GM19438 (cell line): ENCODE data around the gene CYLC1.

Experiments used
- ATAC-seq: cut with Tn5 transposase; IDR thresholded peaks from one replicate; pipeline ENCODE4 v1.9.1; 2021; ENCODE audit warnings: low read depth; ENCODE audit not compliant: unreplicated experiment

CYLC1 gene, protein sequence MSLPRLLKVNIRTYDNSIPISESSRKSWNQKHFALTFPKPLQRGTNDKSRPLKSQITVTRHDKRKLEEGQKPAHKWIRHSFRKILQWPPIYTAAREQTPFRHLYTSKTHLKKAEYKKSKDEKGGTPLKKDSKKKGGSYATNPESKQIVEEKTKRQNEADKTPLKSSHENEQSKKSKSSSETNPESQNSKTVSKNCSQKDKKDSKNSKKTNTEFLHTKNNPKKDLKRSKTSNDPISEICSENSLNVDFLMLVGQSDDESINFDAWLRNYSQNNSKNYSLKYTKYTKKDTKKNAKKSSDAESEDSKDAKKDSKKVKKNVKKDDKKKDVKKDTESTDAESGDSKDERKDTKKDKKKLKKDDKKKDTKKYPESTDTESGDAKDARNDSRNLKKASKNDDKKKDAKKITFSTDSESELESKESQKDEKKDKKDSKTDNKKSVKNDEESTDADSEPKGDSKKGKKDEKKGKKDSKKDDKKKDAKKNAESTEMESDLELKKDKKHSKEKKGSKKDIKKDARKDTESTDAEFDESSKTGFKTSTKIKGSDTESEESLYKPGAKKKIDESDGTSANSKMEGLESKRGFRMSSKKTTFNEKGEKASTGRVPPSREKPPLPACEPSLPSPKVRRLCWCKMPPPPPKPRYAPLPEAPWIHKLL

DNA sequence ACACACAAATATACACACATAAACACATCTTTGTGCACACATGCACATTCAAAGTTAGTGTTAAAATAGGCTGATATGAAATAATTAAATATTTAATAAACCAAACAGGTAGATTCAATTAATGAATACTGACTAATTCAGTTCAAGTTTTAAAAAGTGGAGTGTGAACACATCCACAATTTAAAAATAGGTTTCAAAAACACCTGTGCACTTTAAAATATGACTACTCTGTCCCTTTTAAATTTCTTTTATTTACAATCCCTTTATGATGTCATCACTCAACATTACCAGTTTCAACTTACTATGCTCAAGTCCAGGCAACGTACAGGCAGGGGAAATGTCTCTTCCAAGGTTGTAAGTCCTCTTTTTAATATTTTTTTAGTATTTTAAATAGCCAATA lies at the start of gene CYLC1:
TSS of gene CYLC1 (plus strand) at position 301 of the 400 bp plus-strand sequence. CDS start at position 338, 37 bp downstream.
- ATAC-seq = no peak

DNA sequence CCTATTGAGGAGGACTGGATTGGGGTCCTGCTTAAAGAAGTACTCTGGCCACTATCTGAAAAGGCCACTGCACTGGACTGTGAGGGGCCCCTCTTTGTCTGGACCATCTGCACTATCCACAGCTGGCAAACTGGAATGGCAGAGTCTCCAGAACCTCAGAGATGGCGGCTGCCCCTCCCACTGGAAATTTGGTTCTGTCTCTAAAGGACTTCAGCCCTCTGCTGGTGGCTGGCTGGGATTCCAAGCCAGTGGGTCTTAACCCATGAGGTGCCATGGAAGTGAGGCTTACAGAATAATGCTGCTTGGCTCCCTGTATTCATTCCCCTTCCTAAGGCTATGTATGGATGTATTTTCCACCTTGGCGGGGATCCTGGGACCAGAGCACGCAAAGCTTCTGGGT lies 41.6 kb upstream of the CYLC1 start:
- ATAC-seq = no peak

DNA sequence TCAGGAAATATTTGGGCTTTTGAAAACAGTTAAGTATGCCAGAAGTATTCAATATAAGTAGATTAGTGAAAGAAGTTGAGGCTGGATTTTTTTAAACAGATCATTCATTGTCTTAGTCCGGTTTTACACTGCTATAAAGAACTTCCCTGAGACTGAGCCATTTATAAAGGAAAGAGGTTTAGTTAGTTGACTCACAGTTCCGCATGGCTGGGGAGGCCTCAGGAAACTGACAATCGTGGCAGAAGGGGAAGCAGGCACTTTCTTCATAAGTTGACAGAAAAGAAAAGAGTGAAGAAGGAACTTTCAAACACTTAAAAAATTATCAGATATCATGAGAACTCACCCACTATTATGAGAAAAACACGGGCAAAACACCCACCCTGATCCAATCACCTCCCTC lies 31.1 kb upstream of the CYLC1 start:
- no peak for ATAC-seq

DNA sequence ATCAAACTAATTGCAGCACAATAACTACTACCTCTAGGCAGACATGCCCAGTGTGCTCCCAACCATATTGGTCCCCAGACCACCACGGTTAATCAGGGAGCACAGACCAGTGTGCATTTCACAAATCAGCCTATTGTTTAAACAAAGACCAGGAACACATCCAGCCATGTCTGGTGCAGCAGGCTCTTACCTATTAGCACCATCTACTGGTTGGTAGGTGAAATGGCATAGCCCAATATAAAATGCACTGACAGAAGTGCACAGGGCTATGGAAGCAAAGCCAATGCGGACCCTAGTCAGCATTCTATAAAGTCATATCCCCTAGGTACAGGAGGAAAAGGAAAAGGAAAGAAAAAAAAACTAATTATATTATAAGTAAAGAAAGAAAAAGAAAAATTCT lies 15.5 kb upstream of the CYLC1 start:
- ATAC-seq = peak; percentile 97

DNA sequence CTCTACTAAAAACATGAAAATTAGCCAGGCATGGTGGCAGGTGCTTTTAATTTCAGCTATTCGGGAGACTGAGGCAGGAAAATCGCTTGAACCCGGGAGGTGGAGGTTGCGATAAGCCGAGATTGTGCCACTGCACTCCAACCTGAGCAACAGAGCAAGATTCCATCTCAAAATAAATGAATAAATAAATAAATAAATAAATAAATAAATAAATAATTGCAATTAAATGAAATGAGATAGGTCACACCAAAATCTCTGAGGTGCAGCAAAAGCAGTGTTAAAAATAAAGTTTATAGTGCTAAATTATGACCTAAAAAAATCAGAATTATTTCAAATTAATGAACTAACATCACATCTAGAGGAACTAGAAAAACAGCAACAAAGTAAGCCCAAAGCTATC lies 13.6 kb upstream of the CYLC1 start:
- no peak for ATAC-seq

DNA sequence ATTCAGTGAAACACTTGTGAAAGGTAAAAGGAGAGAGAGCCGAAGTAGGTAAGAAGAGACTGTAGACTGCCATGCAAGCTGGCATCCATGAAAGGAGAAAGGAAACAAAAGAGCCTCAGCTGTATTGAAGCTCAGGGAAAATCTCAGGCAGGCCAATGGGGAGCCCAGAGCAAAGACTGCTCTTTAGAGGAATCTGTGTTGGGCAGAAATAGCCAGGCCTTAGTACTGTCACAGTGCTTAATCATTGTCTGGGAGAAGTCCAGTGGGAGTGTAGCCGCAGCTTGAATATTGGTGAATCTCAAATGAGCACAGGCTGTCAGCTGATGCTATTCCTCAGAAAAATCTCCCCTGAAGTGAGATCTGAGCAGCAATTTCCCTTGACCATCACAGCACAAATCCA lies 27.6 kb downstream of the CYLC1 start:
- no peak for ATAC-seq

DNA sequence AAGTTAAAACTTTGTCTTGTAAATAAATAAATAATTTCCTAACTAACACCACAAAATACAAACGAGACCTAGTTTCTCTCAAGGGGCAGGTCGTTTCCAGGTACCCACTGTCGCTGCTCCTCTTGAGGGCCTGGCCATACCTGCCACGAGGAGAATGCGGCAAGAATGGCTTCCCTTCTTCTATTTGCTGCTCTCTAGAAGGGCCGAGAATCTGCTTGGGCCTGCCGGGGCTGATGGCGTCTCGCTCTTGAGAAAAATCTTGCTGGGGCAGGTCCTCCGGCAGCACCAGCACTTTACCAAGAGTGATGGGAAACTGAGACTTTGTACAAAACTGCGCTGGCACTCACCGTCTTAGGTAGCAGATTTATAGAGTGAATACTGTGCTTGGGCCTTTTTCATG lies 31.5 kb downstream of the CYLC1 start:
- ATAC-seq = no peak

DNA sequence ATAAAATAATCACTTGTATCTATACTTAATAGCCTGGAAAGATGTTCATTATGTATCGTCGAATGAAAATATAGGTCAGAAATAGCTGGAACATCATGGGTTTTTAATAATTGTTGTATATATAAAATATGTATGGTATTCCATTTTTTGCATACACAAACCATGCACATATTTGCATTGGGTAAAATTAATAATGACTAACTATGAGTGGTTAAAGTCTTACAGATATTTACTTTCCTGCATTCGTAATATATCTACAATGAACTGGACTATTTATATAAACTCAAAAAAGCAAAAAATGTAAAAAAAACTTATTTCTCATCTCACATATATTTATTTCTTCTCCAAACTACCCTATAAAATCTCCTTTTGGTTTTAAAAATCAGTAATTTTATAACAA lies 46.0 kb downstream of the CYLC1 start:
- ATAC-seq = no peak

DNA sequence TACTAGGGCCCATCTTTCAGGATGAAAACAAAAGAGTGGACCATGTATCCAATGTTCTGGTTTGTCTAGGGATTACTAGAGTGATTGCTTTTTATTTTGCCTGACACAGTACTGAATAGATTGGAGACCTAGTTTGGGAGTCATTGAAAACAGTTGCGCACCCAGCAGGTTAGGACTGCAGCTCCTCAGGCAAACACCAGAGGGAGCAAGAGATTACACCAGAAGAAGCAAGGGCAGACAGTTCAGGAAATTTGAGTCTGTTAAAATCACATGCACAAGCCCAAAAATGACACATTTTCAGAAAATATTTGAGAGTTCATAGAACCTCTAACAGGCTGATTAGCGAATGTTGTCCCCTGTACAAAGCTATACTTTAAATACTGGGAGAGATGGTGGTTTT lies 55.6 kb downstream of the CYLC1 start:
- ATAC-seq = no peak

DNA sequence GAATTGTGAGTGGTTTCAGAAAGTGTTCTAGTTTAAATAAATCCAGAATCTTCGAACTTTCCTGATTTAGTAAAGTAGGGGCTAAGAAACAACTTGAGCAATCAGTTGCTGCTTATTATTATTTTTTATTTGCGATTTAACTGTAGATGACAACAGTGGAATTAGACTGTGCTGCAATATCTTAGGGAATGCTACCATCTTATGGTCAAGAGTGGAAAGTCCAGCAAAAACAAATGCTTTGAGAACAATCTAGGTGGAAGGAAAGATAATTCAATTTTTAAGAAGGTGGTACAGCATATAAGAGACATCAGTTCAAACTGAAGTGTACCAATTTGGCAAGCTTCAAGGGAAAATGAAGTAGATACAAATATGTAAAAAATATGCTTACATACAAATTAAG lies 73.3 kb downstream of the CYLC1 start:
- ATAC-seq = no peak
